D721Med (cell line): ENCODE data around the gene KIAA1586.

Experiments
- DNase-seq: peaks from one replicate; pipeline ENCODE4 v3.0.0; 2011; ENCODE audit warnings: low spot score; ENCODE audit not compliant: insufficient read length
- FAIRE-seq: peaks from 2 replicates; lab custom pipeline; 2011; peaks lifted over from hg19 to GRCh38; lab: Jason Lieb, UNC
- TF ChIP-seq, protein P1 (sequence below): IDR thresholded peaks from 2 replicates; pipeline ENCODE4 v1.5.1; 2012; ENCODE audit warnings: mild to moderate bottlenecking, control low read depth; ENCODE audit not compliant: insufficient read depth; ENCODE audit errors: missing control alignments

KIAA1586 gene

GRCh38 chr6:57048577-57048976 is 2.1 kb downstream of the KIAA1586 start:
- TF ChIP-seq, protein P1, sequence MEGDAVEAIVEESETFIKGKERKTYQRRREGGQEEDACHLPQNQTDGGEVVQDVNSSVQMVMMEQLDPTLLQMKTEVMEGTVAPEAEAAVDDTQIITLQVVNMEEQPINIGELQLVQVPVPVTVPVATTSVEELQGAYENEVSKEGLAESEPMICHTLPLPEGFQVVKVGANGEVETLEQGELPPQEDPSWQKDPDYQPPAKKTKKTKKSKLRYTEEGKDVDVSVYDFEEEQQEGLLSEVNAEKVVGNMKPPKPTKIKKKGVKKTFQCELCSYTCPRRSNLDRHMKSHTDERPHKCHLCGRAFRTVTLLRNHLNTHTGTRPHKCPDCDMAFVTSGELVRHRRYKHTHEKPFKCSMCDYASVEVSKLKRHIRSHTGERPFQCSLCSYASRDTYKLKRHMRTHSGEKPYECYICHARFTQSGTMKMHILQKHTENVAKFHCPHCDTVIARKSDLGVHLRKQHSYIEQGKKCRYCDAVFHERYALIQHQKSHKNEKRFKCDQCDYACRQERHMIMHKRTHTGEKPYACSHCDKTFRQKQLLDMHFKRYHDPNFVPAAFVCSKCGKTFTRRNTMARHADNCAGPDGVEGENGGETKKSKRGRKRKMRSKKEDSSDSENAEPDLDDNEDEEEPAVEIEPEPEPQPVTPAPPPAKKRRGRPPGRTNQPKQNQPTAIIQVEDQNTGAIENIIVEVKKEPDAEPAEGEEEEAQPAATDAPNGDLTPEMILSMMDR = no peak
- no peak for FAIRE-seq
- DNase-seq = no peak

DNA sequence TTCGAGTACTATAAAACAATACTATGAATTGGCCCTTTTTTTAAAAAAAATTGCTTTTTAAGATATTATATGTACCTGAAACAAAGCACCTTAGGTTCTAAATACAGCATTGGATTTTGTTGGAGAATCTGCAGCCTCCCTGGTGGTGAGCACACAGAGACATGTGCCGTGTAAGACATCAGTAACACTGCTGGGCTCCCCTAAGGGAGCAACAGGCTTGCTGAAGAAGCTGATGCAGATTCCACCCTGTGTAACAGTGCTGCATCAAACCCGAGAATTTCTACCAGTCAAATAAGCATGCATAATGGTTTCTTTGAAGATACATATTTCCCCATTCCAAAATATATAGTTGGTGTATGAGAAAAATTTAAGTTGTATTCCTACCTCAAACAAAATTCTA is 17.4 kb downstream of the KIAA1586 start:
- FAIRE-seq (no peak), DNase-seq (no peak)
- TF ChIP-seq, protein P1 = no peak

DNA sequence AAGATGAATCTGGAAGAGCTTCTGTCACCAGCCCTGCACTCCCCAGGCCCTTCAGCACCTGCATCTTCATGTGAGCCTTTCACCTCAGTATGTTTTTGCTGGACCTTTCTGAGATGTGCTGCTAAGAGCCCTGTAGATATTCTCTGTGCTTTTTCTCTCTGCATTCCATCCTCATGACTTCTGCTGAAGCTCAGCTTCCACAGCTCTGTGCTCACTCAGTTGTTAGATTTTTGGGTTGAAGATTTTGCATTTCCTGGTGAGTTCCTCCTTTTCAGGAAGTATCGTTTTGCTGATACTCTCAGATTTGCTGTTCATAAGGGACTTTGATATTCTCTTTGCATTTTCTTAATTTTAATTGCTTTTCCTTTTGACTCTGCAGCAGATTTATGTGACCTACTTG is 18.3 kb downstream of the KIAA1586 start:
- FAIRE-seq (no peak), DNase-seq (no peak)

DNA sequence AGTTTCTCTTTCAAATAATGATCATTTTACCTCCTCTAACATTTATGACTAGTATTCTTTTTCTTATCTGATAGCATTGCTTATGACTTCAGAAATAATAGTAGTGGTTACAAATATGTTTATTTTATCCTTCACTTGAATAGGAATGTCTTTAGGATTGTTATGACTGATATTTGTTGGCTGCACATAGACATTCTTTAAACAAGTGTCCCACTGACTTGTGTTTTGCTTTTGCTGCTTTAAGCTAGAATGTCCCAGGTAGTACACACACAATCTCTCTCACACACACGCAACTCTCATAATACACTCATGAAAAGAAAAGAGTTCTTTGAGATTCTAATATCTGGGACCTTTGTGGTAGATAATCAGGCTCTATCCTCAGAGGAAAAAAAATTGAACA is 21.6 kb downstream of the KIAA1586 start:
- TF ChIP-seq, protein P1 = no peak

More for the DNA sequence above, 18.3 kb downstream of the KIAA1586 start:
- TF ChIP-seq, protein P1 = no peak

DNA sequence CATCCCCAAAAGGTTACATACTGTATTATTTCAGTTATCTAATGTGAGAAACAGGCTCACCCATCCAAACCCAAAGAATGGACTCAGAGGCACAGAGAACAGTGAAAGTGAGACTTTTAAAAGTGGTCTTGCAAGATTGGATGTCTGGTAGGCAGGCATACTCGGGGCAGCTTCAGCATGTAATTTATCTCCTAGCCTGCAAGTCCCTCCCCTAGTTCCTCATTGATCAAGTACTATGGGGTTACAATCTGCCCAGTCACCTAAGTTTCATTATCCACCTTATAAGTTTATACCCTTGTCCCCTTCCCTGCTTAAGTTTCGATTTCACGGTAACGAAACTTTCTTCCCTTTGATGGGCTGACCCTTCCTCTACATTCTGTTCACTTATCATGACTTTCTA is 22.7 kb downstream of the KIAA1586 start:
- FAIRE-seq (no peak), DNase-seq (no peak)
- TF ChIP-seq, protein P1 = no peak

More for the DNA sequence above, 21.6 kb downstream of the KIAA1586 start:
- DNase-seq (no peak), FAIRE-seq (no peak)

DNA sequence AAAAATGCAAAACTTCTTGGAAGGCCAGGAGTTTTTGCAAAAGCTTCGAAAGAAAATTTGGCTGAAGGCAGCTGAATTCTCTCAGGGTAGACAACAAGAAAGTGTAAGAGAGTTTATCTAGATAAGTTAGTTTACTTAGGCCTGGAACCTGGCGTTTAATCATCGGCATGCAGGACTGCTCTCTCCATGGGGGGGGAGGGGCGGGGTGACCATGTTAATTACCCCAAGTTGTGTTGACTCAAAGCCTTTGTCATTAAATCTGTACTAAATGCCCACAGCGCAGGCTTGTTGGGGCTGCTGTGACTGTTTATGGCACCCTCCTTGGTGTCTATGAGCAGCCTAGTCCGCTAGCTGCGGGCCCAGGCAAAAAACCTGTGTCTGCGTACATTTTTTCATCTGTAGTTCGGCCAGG is 23.4 kb downstream of the KIAA1586 start:
- no peak for FAIRE-seq
- TF ChIP-seq, protein P1 = no peak
- no peak for DNase-seq

GRCh38 chr6:57072108-57072507 is 25.6 kb downstream of the KIAA1586 start:
- no peak for DNase-seq
- TF ChIP-seq, protein P1 = no peak
- no peak for FAIRE-seq
